Natural killer cell (primary cell): ENCODE data around the gene RAX. TPM values are rescaled to one million over a fixed set of nuclear protein-coding genes. Genes with fewer than 3 reads are reported as not detected.

Source experiments
- ATAC-seq, 3 donors: fragments of 150-1000 bp in 2 of 3; fragments of 200-7000 bp in 1 of 3; cut with Tn5 transposase; 1 replicate in 1 of 3; 2 replicates in 2 of 3; pipeline ENCODE4 v1.10.0; 2021; ENCODE audit warnings: mild to moderate bottlenecking in 2 of 3, moderate library complexity in 2 of 3
- DNase-seq, 2 donors: peaks; one replicate each; pipeline versions ENCODE4 v3.0.0 to v3.0.0-alpha.2; 2013 to 2021; ENCODE audit warnings: mixed read lengths in 1 of 2
- H3K27ac ChIP-seq: one replicate; pipeline ENCODE4 v1.5.1; 2013; ENCODE audit warnings: mild to moderate bottlenecking, low read length
- H3K27me3 ChIP-seq: one replicate; pipeline ENCODE4 v1.6.1; 2013; ENCODE audit warnings: low read length; ENCODE audit not compliant: control insufficient read depth, insufficient read depth
- H3K36me3 ChIP-seq: one replicate; pipeline ENCODE4 v1.6.1; 2013; ENCODE audit warnings: low read length; ENCODE audit not compliant: control insufficient read depth, insufficient read depth
- H3K4me1 ChIP-seq: one replicate; pipeline ENCODE4 v1.6.1; 2013; ENCODE audit warnings: low read length; ENCODE audit not compliant: control insufficient read depth, insufficient read depth
- H3K4me3 ChIP-seq: one replicate; pipeline ENCODE4 v1.5.1; 2013; ENCODE audit warnings: low read length
- H3K9me3 ChIP-seq: one replicate; pipeline ENCODE4 v1.6.1; 2013; ENCODE audit warnings: low read length; ENCODE audit not compliant: control insufficient read depth, insufficient read depth
- H3K27ac Mint-ChIP-seq, 2 donors: one replicate each; pipeline ENCODE4 v1.8.0; 2022; ENCODE audit warnings: mild to moderate bottlenecking in 2 of 2, mixed read lengths in 2 of 2, moderate library complexity in 1 of 2
- H3K27me3 Mint-ChIP-seq, 2 donors: one replicate each; pipeline ENCODE4 v1.8.0; 2022; ENCODE audit warnings: low read depth in 2 of 2, mixed read lengths in 2 of 2
- H3K36me3 Mint-ChIP-seq: one replicate; pipeline ENCODE4 v1.8.0; 2022; ENCODE audit warnings: mixed read lengths
- H3K4me1 Mint-ChIP-seq, 2 donors: one replicate each; pipeline ENCODE4 v1.8.0; 2022; ENCODE audit warnings: mixed read lengths in 2 of 2
- H3K4me3 Mint-ChIP-seq: one replicate; pipeline ENCODE4 v1.8.0; 2022; ENCODE audit warnings: mild to moderate bottlenecking, moderate library complexity, mixed read lengths
- H3K9me3 Mint-ChIP-seq, 2 donors: one replicate each; pipeline ENCODE4 v1.8.0; 2022; ENCODE audit warnings: mixed read lengths in 2 of 2
- WGBS: methylation state at CpG from one replicate; pipeline ENCODE4 v1.1.7; 2013; ENCODE audit warnings: missing lambda C conversion rate; ENCODE audit not compliant: insufficient coverage; 5-methylcytosine and 5-hydroxymethylcytosine counted together
- intact Hi-C: fragments of 100-400 bp; cut with micrococcal nuclease; formaldehyde crosslinking; loops from one replicate; pipeline ENCODE4 v1.14.2; 2022
- total RNA-seq, 4 donors: library from RNA; stranded (reverse); fragments of 120-200 nt in 1 of 4; gene quantifications; one replicate each; pipeline versions ENCODE4 v1.2.3 to v1.2.4, GENCODE V29; 2013 to 2022
- TF ChIP-seq, protein P1 (sequence below): fragments of 200-600 bp; IDR thresholded peaks from one replicate; pipeline ENCODE4 v1.8.0; 2022; ENCODE audit warnings: antibody characterized with exemption

Gene RAX
- total RNA-seq, 3 donors from 2014 or later (not counting 1 experiment from before 2014, with no cell fraction given) = not detected

DNA sequence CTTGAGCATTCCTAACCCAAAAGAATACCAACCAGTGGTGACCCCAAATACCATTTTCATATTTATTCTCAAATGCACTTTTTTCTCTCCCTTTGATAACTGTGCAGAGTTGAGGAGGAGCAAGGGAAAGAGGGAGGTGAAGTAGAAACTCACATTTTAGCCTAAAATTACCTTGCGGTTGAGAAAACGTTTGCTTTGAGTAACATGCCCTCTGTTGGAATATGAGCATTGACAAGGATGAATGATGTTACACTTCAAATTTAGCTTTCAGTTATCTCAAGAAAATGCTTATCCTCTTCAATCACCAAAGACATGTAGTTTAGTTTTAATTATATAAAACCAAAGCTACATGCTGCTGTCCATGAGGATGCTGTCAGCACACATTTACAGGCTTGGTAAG, 50.9 kb downstream of the RAX start:
- no peak for ATAC-seq
- no peak overlapping the region for H3K27ac Mint-ChIP-seq
- 80% methylated on average over 2 of the region's 2 CpGs for WGBS
- no peak for DNase-seq
- no peak overlapping the region for H3K4me3 Mint-ChIP-seq
- H3K27me3 Mint-ChIP-seq = peaks cover 50 to 84% of the 10 kb centered on the region in 2 donors
- TF ChIP-seq, protein P1, sequence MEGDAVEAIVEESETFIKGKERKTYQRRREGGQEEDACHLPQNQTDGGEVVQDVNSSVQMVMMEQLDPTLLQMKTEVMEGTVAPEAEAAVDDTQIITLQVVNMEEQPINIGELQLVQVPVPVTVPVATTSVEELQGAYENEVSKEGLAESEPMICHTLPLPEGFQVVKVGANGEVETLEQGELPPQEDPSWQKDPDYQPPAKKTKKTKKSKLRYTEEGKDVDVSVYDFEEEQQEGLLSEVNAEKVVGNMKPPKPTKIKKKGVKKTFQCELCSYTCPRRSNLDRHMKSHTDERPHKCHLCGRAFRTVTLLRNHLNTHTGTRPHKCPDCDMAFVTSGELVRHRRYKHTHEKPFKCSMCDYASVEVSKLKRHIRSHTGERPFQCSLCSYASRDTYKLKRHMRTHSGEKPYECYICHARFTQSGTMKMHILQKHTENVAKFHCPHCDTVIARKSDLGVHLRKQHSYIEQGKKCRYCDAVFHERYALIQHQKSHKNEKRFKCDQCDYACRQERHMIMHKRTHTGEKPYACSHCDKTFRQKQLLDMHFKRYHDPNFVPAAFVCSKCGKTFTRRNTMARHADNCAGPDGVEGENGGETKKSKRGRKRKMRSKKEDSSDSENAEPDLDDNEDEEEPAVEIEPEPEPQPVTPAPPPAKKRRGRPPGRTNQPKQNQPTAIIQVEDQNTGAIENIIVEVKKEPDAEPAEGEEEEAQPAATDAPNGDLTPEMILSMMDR = no peak
- peaks cover 18% of the 10 kb centered on the region for H3K27me3 ChIP-seq
- H3K27ac ChIP-seq = no peak overlapping the region
- H3K4me1 ChIP-seq = no peaks in the 10 kb centered on the region
- no peaks in the 10 kb centered on the region for H3K36me3 ChIP-seq
- H3K9me3 ChIP-seq = no peaks in the 10 kb centered on the region
- no peaks in the 10 kb centered on the region for H3K9me3 Mint-ChIP-seq
- peaks cover 0 to 4% of the 10 kb centered on the region in 2 donors for H3K4me1 Mint-ChIP-seq
- intact Hi-C loops = no loop called here
- no peak overlapping the region for H3K4me3 ChIP-seq
- H3K36me3 Mint-ChIP-seq = no peaks in the 10 kb centered on the region

DNA sequence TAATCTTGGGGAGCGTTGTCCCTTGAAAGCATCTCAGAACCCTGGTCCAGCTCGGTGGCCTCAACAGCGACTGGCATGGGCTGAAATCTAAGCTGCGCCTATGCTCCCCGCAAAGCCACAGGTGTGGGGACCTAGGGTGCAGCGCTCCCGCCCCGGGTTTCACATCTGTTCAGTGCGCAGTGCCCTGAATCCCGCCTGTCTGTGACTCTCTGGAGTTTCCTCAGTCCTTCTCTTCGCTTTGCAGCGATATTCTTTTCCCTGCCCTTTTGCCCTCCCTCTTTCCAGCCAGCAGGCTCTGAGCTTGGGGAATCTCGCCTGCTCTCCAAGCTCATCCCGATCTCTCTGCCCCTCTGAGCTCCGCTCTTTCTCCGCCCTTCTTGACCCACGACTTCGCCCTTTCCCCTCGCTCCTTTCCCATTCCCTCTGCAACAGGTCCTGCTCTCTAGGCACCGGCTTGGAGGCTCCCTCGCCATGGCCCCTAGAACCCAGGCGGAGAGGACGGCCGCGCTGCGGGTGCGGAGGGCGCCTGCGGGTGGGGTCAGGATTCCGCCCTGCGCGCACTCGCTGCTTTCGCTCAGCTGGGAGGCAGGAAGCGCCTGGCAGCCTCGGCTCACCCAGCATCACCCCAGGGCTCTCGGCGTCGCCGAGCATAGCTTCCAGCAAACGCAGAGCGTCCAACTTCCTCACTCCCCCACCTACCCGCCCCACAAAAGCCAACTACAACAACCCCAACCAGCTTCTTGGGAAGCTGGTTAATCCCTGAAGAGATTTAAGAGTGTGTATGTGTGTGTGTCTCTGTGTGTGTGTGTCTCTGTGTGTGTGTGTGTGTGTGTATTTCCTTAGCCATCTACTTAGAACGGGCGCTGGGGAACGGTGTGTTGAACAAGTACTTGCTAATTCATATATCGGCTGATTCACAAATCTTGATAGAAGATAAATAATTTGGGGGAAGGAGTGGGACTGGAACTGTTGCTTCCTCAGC, 52.2 kb downstream of the RAX start:
- Mint-ChIP-seq H3K4me1 (peaks cover 0 to 4% of the 10 kb centered on the region in 2 donors), H3K4me3 (no peak overlapping the region), H3K9me3 (no peaks in the 10 kb centered on the region), H3K36me3 (no peaks in the 10 kb centered on the region), H3K27me3 (peaks cover 55 to 87% of the 10 kb centered on the region in 2 donors), H3K27ac (no peak overlapping the region)
- no peak overlapping the region for H3K4me3 ChIP-seq
- H3K9me3 ChIP-seq = no peaks in the 10 kb centered on the region
- no peak for DNase-seq
- no peak for ATAC-seq
- WGBS = 6% methylated on average over 47 of the region's 47 CpGs
- H3K4me1 ChIP-seq = no peaks in the 10 kb centered on the region
- H3K36me3 ChIP-seq = no peaks in the 10 kb centered on the region
- intact Hi-C loops = no loop called here
- no peak overlapping the region for H3K27ac ChIP-seq
- TF ChIP-seq, protein P1 = no peak
- H3K27me3 ChIP-seq = peaks cover 18% of the 10 kb centered on the region

DNA sequence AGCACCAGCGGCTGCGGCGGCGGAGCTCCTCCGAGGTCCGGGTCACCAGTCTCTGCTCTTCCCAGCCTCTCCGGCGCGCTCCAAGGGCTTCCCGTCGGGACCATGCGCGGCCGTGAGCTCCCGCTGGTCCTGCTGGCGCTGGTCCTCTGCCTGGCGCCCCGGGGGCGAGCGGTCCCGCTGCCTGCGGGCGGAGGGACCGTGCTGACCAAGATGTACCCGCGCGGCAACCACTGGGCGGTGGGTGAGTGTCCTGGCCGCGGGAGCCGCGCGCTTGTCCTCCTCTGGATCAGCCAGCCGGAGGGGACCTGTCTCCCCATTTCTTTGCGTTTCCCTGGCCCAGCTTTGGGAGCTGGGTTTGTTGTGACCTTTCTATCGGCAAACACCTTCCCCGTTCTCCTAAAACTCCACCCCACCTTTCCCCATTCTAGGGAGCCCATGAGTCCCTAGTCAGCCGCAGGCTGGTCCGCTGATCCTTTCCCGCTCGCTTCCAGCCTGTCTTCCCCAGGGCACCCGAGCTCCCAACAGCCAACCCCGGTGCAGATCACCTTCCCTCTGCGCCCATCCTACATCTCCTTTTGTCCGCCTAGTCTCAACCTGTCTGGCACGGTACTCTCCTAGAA, 53.0 kb downstream of the RAX start:
- peaks cover 18% of the 10 kb centered on the region for H3K27me3 ChIP-seq
- intact Hi-C loops = no loop called here
- no peak for ATAC-seq
- H3K4me3 Mint-ChIP-seq = no peak overlapping the region
- no peak overlapping the region for H3K27ac ChIP-seq
- H3K36me3 ChIP-seq = no peaks in the 10 kb centered on the region
- no peaks in the 10 kb centered on the region for H3K9me3 Mint-ChIP-seq
- 5% methylated on average over 46 of the region's 46 CpGs for WGBS
- no peak overlapping the region for H3K4me3 ChIP-seq
- TF ChIP-seq, protein P1 = no peak
- DNase-seq = no peak
- no peaks in the 10 kb centered on the region for H3K9me3 ChIP-seq
- peaks cover 0 to 4% of the 10 kb centered on the region in 2 donors for H3K4me1 Mint-ChIP-seq
- no peaks in the 10 kb centered on the region for H3K36me3 Mint-ChIP-seq
- no peak overlapping the region for H3K27ac Mint-ChIP-seq
- peaks cover 55 to 85% of the 10 kb centered on the region in 2 donors for H3K27me3 Mint-ChIP-seq
- no peaks in the 10 kb centered on the region for H3K4me1 ChIP-seq
